HepG2 (cell line): Measurements from ENCODE around the gene CADM2. TPM values are rescaled to one million over a fixed set of nuclear protein-coding genes. Genes with fewer than 3 reads are reported as not detected.

ENCODE experiments used
- ATAC-seq: fragments of 200-7000 bp; cut with Tn5 transposase; 3 replicates; pipeline ENCODE4 v1.9.1; 2020; ENCODE audit warnings: mild to moderate bottlenecking, moderate library complexity
- BruUV-seq: library from RNA; stranded (reverse); fragments of 400-500 nt; replicated peaks from 2 replicates; lab custom pipeline; 2021; lab: Mats Ljungman, UMichigan
- CTCF ChIA-PET: fragments of 300-600 bp; formaldehyde crosslinking; extraction: SDS; loops from one replicate; lab custom pipeline; 2021; ENCODE audit warnings: low total read pairs, inconsistent platforms, low intra/inter-chr PET ratio; lab: Yijun Ruan, JAX
- POLR2A ChIA-PET: fragments of 350-600 bp; sonication (Branson Sonifier 250); formaldehyde crosslinking; loops from one replicate; lab custom pipeline; 2020; ENCODE audit warnings: antibody characterized with exemption, inconsistent platforms; lab: Yijun Ruan, JAX
- DNase-seq: peaks from one replicate; pipeline ENCODE4 v3.0.0-alpha.2; 2015; ENCODE audit warnings: low spot score
- FAIRE-seq: peaks from 3 replicates; lab custom pipeline; 2011; peaks lifted over from hg19 to GRCh38; lab: Jason Lieb, UNC
- H2AFZ ChIP-seq: one replicate; pipeline ENCODE4 v1.6.1; 2011; ENCODE audit warnings: low read length, inconsistent platforms
- H3K27ac ChIP-seq: fragments of 300-600 bp; 3 replicates; pipeline ENCODE4 v1.8.0; 2011; ENCODE audit warnings: mixed run types, mild to moderate bottlenecking, mixed read lengths, low read length, inconsistent platforms; ENCODE audit not compliant: insufficient read depth; ENCODE audit errors: extremely low read length
- H3K27me3 ChIP-seq, 2 experiments: fragments of 200-600 bp in 1 of 2; 2 replicates in 1 of 2; 3 replicates in 1 of 2; pipeline versions ENCODE4 v1.6.0 to v1.8.0; 2011; ENCODE audit warnings: low read length in 2 of 2, mild to moderate bottlenecking in 2 of 2, moderate library complexity in 2 of 2, inconsistent platforms in 1 of 2; ENCODE audit not compliant: insufficient read depth in 2 of 2, control insufficient read depth in 1 of 2
- H3K36me3 ChIP-seq, 2 experiments: fragments of 200-600 bp in 1 of 2; replicated peaks in 1 of 2; 2 replicates in 1 of 2; 3 replicates in 1 of 2; pipeline versions ENCODE4 v1.5.1 to v1.8.0; 2011; ENCODE audit warnings: low read length in 2 of 2, inconsistent platforms in 1 of 2; ENCODE audit not compliant: insufficient read depth in 2 of 2, control insufficient read depth in 1 of 2
- H3K4me1 ChIP-seq: 2 replicates; pipeline ENCODE4 v1.5.1; 2012; ENCODE audit warnings: low read length, inconsistent platforms; ENCODE audit not compliant: insufficient read depth
- H3K4me2 ChIP-seq: 2 replicates; pipeline ENCODE4 v1.6.0; 2011; ENCODE audit warnings: low read depth, low read length, inconsistent platforms
- H3K4me3 ChIP-seq, 3 experiments: fragments of 200-600 bp in 1 of 3; sonication (generic), shearing (Covaris generic) in 1 of 3; replicated peaks in 1 of 3; 2 replicates each; pipeline ENCODE4 v1.5.1; 2011 to 2016; ENCODE audit warnings: low read length in 3 of 3, inconsistent platforms in 2 of 3, low read depth in 2 of 3, mild to moderate bottlenecking in 2 of 3, control low read depth in 1 of 3, mixed read lengths in 1 of 3; ENCODE audit not compliant: insufficient read depth in 1 of 3
- H3K79me2 ChIP-seq: one replicate; pipeline ENCODE4 v1.6.1; 2011; ENCODE audit warnings: low read length, inconsistent platforms; ENCODE audit not compliant: insufficient read depth
- H3K9ac ChIP-seq: 2 replicates; pipeline ENCODE4 v1.6.0; 2011; ENCODE audit warnings: mild to moderate bottlenecking, low read depth, low read length, inconsistent platforms; ENCODE audit not compliant: insufficient read depth
- H3K9me3 ChIP-seq: 2 replicates; pipeline ENCODE4 v1.5.1; 2012; ENCODE audit warnings: mild to moderate bottlenecking, low read length
- H4K20me1 ChIP-seq: 2 replicates; pipeline ENCODE4 v1.6.0; 2011; ENCODE audit warnings: inconsistent platforms, mild to moderate bottlenecking, low read length, moderate library complexity; ENCODE audit not compliant: insufficient read depth
- CAMTA2 ChIP-seq: sonication (generic); formaldehyde crosslinking; IDR thresholded peaks from 2 replicates; pipeline ENCODE4 v1.4.0; 2020; ENCODE audit warnings: mild to moderate bottlenecking, missing genetic modification reagents, borderline replicate concordance
- FOXA1 ChIP-seq, 2 experiments: fragments of 450-650 bp in 1 of 2; sonication (generic) in 1 of 2; formaldehyde crosslinking in 1 of 2; IDR thresholded peaks; 2 replicates each; pipeline versions ENCODE4 v1.4.0 to v1.6.1; 2016 to 2020; ENCODE audit warnings: missing genetic modification reagents in 1 of 2
- GPBP1L1 ChIP-seq: sonication (generic); formaldehyde crosslinking; IDR thresholded peaks from 2 replicates; pipeline ENCODE4 v1.5.0; 2020; ENCODE audit warnings: mild to moderate bottlenecking, missing genetic modification reagents
- IRX3 ChIP-seq: sonication (generic); formaldehyde crosslinking; IDR thresholded peaks from 2 replicates; pipeline ENCODE4 v1.8.1; 2023; ENCODE audit warnings: mild to moderate bottlenecking, low read depth, missing genetic modification reagents, borderline replicate concordance
- NFRKB ChIP-seq: fragments of 450-650 bp; IDR thresholded peaks from 2 replicates; pipeline ENCODE4 v1.6.1; 2017
- RCOR2 ChIP-seq: IDR thresholded peaks from 2 replicates; pipeline ENCODE4 v1.6.1; 2016; ENCODE audit warnings: missing biosample characterization, missing genetic modification reagents
- SAFB2 ChIP-seq: sonication (generic); formaldehyde crosslinking; IDR thresholded peaks from 2 replicates; pipeline ENCODE4 v1.5.1; 2020; ENCODE audit warnings: missing genetic modification reagents, low read depth, mild to moderate bottlenecking, borderline replicate concordance
- TAF1 ChIP-seq: sonication (generic); formaldehyde crosslinking; IDR thresholded peaks from 2 replicates; pipeline ENCODE4 v1.4.0; 2020; ENCODE audit warnings: missing genetic modification reagents
- TFDP1 ChIP-seq: IDR thresholded peaks from 2 replicates; pipeline ENCODE4 v1.6.1; 2016; ENCODE audit warnings: missing compliant biosample characterization, missing genetic modification reagents, borderline replicate concordance
- ZNF232 ChIP-seq: sonication (generic); formaldehyde crosslinking; IDR thresholded peaks from 2 replicates; pipeline ENCODE4 v1.4.0; 2020; ENCODE audit warnings: missing genetic modification reagents, borderline replicate concordance
- ZNF740 ChIP-seq: sonication (generic); formaldehyde crosslinking; IDR thresholded peaks from 2 replicates; pipeline ENCODE4 v1.4.0; 2020; ENCODE audit warnings: missing genetic modification reagents
- WGBS: methylation state at CpG from one replicate; pipeline ENCODE4 v1.1.6; 2017; ENCODE audit warnings: low lambda C conversion rate; 5-methylcytosine and 5-hydroxymethylcytosine counted together
- in situ Hi-C: cut with HindIII; loops from 2 replicates; pipeline ENCODE4 v1.10.0; 2017; ENCODE audit warnings: low pct_unique_long_range_greater_than_20kb; ENCODE audit not compliant: extremely low pct_ligation_motif_present
- intact Hi-C: fragments of 100-400 bp; cut with micrococcal nuclease; formaldehyde crosslinking; loops from one replicate; pipeline ENCODE4 v1.10.0; 2022; ENCODE audit not compliant: unreplicated experiment
- polyA plus RNA-seq, 8 experiments: library from polyadenylated mRNA; depleted of rRNA in 3 of 8; stranded (reverse) in 7 of 8; unstranded in 1 of 8; fragments of >200 nt; fragmentation: Illumina TruSeq in 4 of 8; extraction: Trizol in 4 of 8; gene quantifications; 2 replicates each; pipeline versions ENCODE4 v1.2.1 to v1.2.3, GENCODE V29; 2011 to 2016; ENCODE audit warnings: low read depth in 4 of 8, missing spikeins in 1 of 8, mixed read lengths in 1 of 8; ENCODE audit not compliant: insufficient read depth in 1 of 8
- total RNA-seq, 5 experiments: library from RNA; depleted of rRNA; stranded (reverse); fragments of >200 nt; fragmentation: Illumina TruSeq; extraction: Trizol; gene quantifications; 2 replicates each; pipeline ENCODE4 v1.2.3, GENCODE V29; 2016; ENCODE audit warnings: low read depth in 1 of 5

The CADM2 gene
- total and polyA plus RNA-seq, 2 of the 13 experiments (the other 11 are each of a cell fraction or from before 2014, with no cell fraction given) = not detected

GRCh38 chr3:85148036-85148435 lies 189.2 kb downstream of the CADM2 start:
- ATAC-seq (no peak), FAIRE-seq (no peak), DNase-seq (no peak)
- Histone ChIP-seq H3K4me3 (no peak overlapping the region), H3K4me2 (no peak overlapping the region), H2AFZ (no peak overlapping the region), H3K4me1 (no peaks in the 10 kb centered on the region), H3K27me3 (no peaks in the 10 kb centered on the region), H3K27ac (no peak overlapping the region), H3K79me2 (no peaks in the 10 kb centered on the region), H3K36me3 (no peaks in the 10 kb centered on the region), H4K20me1 (no peaks in the 10 kb centered on the region), H3K9me3 (no peaks in the 10 kb centered on the region), H3K9ac (no peak overlapping the region)
- intact Hi-C loops = no loop called here
- ChIA-PET POLR2A (no interaction called here), CTCF (no interaction called here)
- in situ Hi-C loops = no loop called here
- WGBS = 0% methylated on average over 3 of the region's 3 CpGs
- TF ChIP-seq FOXA1 (IDR thresholded peaks at IDR 0.05) (no peak), FOXA1 (CRISPR knock-in tag; IDR thresholded peaks at IDR 0.05) (no peak), CAMTA2 (CRISPR knock-in tag) (no peak), SAFB2 (CRISPR knock-in tag) (no peak), ZNF740 (no peak), ZNF232 (CRISPR knock-in tag) (no peak), TAF1 (no peak), NFRKB (no peak), RCOR2 (no peak), TFDP1 (CRISPR knock-in tag) (no peak), GPBP1L1 (CRISPR knock-in tag) (no peak), IRX3 (CRISPR knock-in tag) (no peak)
- BruUV-seq = no TSS peak
